ENCODE results near the gene IL17B. TPM values are rescaled to one million over a fixed set of nuclear protein-coding genes. Genes with fewer than 3 reads are reported as not detected.

IL17B gene
- total RNA-seq, 1 donor from 2014 or later: not detected

GRCh38 chr5:149363358-149363757 lies 15.7 kb downstream of the IL17B start:
- H3K9me3 Mint-ChIP-seq (ENCODE audit: unreplicated experiment): no peaks in the 10 kb centered on the region
- H3K27ac Mint-ChIP-seq (ENCODE audit: unreplicated experiment): no peak overlapping the region
- no peak for DNase-seq (ENCODE audit: low spot score)
- no peak for TF ChIP-seq CTCF (IDR thresholded peaks at IDR 0.05; ENCODE audit: unreplicated experiment)
- H3K4me1 Mint-ChIP-seq (ENCODE audit: unreplicated experiment): peaks cover 12% of the 10 kb centered on the region
- H3K36me3 Mint-ChIP-seq (ENCODE audit: low read depth, unreplicated experiment): peaks cover 3% of the 10 kb centered on the region
- H3K4me3 Mint-ChIP-seq (ENCODE audit: unreplicated experiment): no peak overlapping the region
- peaks cover 9% of the 10 kb centered on the region for H3K27me3 Mint-ChIP-seq (ENCODE audit: unreplicated experiment)

GRCh38 chr5:149362541-149362940 lies 16.6 kb downstream of the IL17B start:
- Mint-ChIP-seq H3K27ac (ENCODE audit: unreplicated experiment) (no peak overlapping the region), H3K27me3 (ENCODE audit: unreplicated experiment) (peaks cover 9% of the 10 kb centered on the region), H3K36me3 (ENCODE audit: low read depth, unreplicated experiment) (peaks cover 3% of the 10 kb centered on the region), H3K9me3 (ENCODE audit: unreplicated experiment) (no peaks in the 10 kb centered on the region), H3K4me3 (ENCODE audit: unreplicated experiment) (no peak overlapping the region), H3K4me1 (ENCODE audit: unreplicated experiment) (peaks cover 15% of the 10 kb centered on the region)
- no peak for DNase-seq (ENCODE audit: low spot score)
- TF ChIP-seq CTCF (IDR thresholded peaks at IDR 0.05; ENCODE audit: unreplicated experiment): no peak

- peaks cover 2% of the 10 kb centered on the region for H3K36me3 Mint-ChIP-seq (ENCODE audit: low read depth, unreplicated experiment)
- H3K4me3 Mint-ChIP-seq (ENCODE audit: unreplicated experiment): no peak overlapping the region
- DNase-seq (ENCODE audit: low spot score): no peak
- peaks cover 15% of the 10 kb centered on the region for H3K4me1 Mint-ChIP-seq (ENCODE audit: unreplicated experiment)
- H3K27ac Mint-ChIP-seq (ENCODE audit: unreplicated experiment): no peak overlapping the region
- TF ChIP-seq CTCF (IDR thresholded peaks at IDR 0.05; ENCODE audit: unreplicated experiment): no peak
- H3K27me3 Mint-ChIP-seq (ENCODE audit: unreplicated experiment): peaks cover 8% of the 10 kb centered on the region
- H3K9me3 Mint-ChIP-seq (ENCODE audit: unreplicated experiment): no peaks in the 10 kb centered on the region
These were observed 18.8 kb downstream of the IL17B start for GRCh38 chr5:149360272-149360671.

GRCh38 chr5:149358868-149359495 lies 20.1 kb downstream of the IL17B start:
- Mint-ChIP-seq H3K27ac (ENCODE audit: unreplicated experiment) (peak overlapping the region; percentile 48), H3K9me3 (ENCODE audit: unreplicated experiment) (no peaks in the 10 kb centered on the region), H3K36me3 (ENCODE audit: low read depth, unreplicated experiment) (peaks cover 11% of the 10 kb centered on the region), H3K4me1 (ENCODE audit: unreplicated experiment) (peaks cover 15% of the 10 kb centered on the region), H3K27me3 (ENCODE audit: unreplicated experiment) (peaks cover 5% of the 10 kb centered on the region), H3K4me3 (ENCODE audit: unreplicated experiment) (peak overlapping the region; percentile 95)
- DNase-seq (ENCODE audit: low spot score): no peak
- TF ChIP-seq CTCF (IDR thresholded peaks at IDR 0.05; ENCODE audit: unreplicated experiment): no peak

GRCh38 chr5:149358294-149358651 lies 20.8 kb downstream of the IL17B start:
- peak overlapping the region; percentile 95 for H3K4me3 Mint-ChIP-seq (ENCODE audit: unreplicated experiment)
- H3K27ac Mint-ChIP-seq (ENCODE audit: unreplicated experiment): peak overlapping the region; percentile 48

More at GRCh38 chr5:149358294-149358651, 20.8 kb downstream of the IL17B start:
- no peak for TF ChIP-seq CTCF (IDR thresholded peaks at IDR 0.05; ENCODE audit: unreplicated experiment)
- Mint-ChIP-seq H3K27me3 (ENCODE audit: unreplicated experiment) (peaks cover 5% of the 10 kb centered on the region), H3K9me3 (ENCODE audit: unreplicated experiment) (no peaks in the 10 kb centered on the region), H3K36me3 (ENCODE audit: low read depth, unreplicated experiment) (peaks cover 11% of the 10 kb centered on the region), H3K4me1 (ENCODE audit: unreplicated experiment) (peaks cover 15% of the 10 kb centered on the region)
- peak; percentile 18 for DNase-seq (ENCODE audit: low spot score)
